Omental fat pad (tissue), 4 donors: ENCODE results near the gene TIRAP. TPM values are rescaled to one million over a fixed set of nuclear protein-coding genes. Genes with fewer than 3 reads are reported as not detected.
A peak's percentile ranks its signal among the peaks of the same experiment; 100 is the strongest.

ENCODE experiments used
- ATAC-seq: fragments of 150-250 bp; one replicate; pipeline ENCODE4 v1.9.1; 2016; ENCODE audit warnings: mild to moderate bottlenecking, moderate library complexity; ENCODE audit not compliant: low FRiP score
- DNase-seq: peaks from one replicate; pipeline ENCODE4 v3.0.0-alpha.2; 2019; ENCODE audit warnings: low spot score
- total RNA-seq, 4 donors: library from RNA; depleted of rRNA; stranded (reverse); fragments of >200 nt; gene quantifications; one replicate each; pipeline ENCODE4 v1.1.0, GENCODE V29; 2016
- TF ChIP-seq, protein P1 (sequence below), 3 donors: fragments of 450-650 bp; IDR thresholded peaks; one replicate each; pipeline ENCODE4 v1.5.1; 2016 to 2017; ENCODE audit warnings: antibody characterized with exemption in 3 of 3, mild to moderate bottlenecking in 3 of 3, moderate library complexity in 2 of 3

The TIRAP gene
- total RNA-seq, 4 donors from 2014 or later: 6.0 to 17.0 (median 8.5) TPM

DNA sequence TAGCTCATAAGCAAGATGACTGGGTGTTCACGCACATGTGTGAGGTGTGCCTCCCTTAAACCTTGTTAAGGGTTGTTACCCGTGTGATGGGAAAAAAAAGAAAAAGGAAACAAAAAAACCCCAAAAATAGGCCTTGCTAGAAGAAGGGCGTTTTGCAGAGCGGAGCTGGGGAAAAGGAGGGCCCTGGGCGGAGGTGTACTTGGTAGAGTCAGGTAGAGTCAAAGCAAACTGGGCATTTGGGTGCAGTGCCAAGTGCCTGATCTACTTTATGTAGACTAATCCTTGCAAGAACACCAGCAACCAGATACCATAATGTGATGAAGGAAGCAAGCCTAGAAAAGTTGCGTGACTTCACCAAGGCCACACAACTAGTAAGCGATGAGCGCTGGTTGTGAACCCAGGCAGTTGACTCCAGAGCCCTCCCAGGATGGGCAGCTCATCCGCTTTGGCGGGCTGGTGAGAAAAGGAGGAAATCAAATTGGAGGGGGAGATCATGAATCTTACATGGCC, 1.2 kb upstream of the TIRAP start:
- no peak for DNase-seq
- no peak for ATAC-seq
- TF ChIP-seq, protein P1, sequence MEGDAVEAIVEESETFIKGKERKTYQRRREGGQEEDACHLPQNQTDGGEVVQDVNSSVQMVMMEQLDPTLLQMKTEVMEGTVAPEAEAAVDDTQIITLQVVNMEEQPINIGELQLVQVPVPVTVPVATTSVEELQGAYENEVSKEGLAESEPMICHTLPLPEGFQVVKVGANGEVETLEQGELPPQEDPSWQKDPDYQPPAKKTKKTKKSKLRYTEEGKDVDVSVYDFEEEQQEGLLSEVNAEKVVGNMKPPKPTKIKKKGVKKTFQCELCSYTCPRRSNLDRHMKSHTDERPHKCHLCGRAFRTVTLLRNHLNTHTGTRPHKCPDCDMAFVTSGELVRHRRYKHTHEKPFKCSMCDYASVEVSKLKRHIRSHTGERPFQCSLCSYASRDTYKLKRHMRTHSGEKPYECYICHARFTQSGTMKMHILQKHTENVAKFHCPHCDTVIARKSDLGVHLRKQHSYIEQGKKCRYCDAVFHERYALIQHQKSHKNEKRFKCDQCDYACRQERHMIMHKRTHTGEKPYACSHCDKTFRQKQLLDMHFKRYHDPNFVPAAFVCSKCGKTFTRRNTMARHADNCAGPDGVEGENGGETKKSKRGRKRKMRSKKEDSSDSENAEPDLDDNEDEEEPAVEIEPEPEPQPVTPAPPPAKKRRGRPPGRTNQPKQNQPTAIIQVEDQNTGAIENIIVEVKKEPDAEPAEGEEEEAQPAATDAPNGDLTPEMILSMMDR (IDR thresholded peaks at IDR 0.05): no peak

DNA sequence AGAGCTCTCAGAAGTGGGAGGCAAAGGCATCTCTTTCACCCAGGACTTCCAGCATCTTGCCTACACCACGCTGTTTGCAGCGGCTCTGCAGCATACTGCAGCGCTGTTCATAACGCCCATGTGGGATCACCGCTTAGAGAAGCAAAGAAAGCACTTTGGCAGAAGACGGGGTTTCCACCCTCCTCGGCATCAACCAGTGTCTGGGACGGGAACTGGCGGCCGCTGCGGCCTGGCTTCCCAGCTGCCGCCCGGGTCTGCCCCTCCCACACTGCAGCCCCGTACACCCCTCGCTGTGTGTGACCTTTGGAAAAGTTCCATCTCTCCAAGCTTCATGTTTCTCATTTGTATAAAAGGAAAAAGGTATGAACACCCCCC, 545 bp upstream of the TIRAP start:
- TF ChIP-seq, protein P1 (IDR thresholded peaks at IDR 0.05): no peak
- ATAC-seq (peak; percentile 62), DNase-seq (peak; percentile 24)

- ATAC-seq: no peak
- TF ChIP-seq, protein P1 (IDR thresholded peaks at IDR 0.05): no peak
- DNase-seq: peak; percentile 88
Observed at GRCh38 chr11:126284829-126285228, 1.9 kb downstream of the TIRAP start.

GRCh38 chr11:126288237-126288636, 5.3 kb downstream of the TIRAP start:
- TF ChIP-seq, protein P1 (IDR thresholded peaks at IDR 0.05): no peak
- DNase-seq: no peak
- no peak for ATAC-seq

DNA sequence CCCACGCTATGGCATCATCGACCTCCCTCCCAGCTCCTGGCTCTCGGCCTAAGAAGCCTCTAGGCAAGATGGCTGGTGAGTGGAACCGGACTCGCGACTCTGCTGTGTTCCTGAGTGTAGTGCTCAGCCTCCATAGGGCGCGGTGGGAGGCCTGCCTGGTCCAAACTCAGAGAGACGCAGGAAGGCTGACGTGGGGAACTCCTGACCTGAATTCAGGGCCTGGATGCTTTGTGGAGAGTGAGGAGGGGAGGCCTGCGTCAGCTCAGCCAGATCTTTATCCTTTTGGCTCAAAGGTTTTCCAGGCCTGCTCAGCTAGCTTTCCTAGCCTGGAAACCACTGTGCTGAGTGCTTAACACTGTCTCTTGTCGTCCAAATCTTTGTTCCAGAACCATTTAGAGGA, 8.0 kb downstream of the TIRAP start:
- no peak for DNase-seq
- ATAC-seq: no peak
- TF ChIP-seq, protein P1 (IDR thresholded peaks at IDR 0.05): no peak

DNA sequence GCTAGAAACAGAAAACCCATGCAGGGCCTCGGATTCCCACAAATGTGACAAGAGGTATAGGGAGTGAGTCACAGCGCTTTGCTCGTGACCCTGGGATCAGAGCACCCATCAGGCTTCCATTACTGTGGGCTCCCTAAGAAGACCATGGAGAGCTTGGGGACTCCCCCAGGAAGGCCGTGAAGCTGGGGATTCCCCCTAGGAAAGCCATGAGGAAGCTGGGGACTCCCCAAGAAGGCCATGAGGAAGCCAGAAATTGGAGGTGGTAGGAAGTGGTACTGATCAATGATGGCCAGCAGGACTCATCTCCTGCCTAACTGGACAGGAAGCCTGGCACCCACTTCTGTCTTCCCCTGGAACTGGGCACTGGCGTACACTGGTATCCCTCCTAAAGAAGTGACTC, 10.8 kb downstream of the TIRAP start:
- TF ChIP-seq, protein P1 (IDR thresholded peaks at IDR 0.05): no peak
- no peak for DNase-seq
- no peak for ATAC-seq

DNA sequence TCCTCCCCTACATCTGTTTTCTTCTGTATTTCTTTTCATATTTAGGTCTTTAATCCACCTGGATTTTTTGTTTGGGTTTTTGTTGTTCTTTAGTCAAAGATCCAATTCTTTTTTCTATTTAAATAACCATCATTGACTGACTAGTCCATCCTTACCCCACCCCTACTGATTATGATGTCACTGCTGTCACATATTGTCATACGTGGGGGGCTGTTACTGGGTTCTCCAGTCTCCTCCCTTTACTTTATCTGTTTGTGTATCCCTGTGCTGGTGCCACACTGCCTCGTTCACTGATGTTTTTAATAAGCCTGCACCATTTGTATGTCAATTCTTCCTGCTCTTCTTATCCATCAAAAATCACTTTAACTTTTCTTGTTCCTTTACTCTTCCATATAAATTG, 14.1 kb downstream of the TIRAP start:
- TF ChIP-seq, protein P1 (IDR thresholded peaks at IDR 0.05): no peak
- no peak for ATAC-seq

More for the DNA sequence above, 14.1 kb downstream of the TIRAP start:
- DNase-seq: no peak
